Ishikawa (cell line): ENCODE measurements around the gene NDFIP1.

Experiments used
- CEBPB ChIP-seq: IDR thresholded peaks from 2 replicates; pipeline ENCODE4 v1.6.1; 2012
- CREB1 ChIP-seq: IDR thresholded peaks from 2 replicates; pipeline ENCODE4 v1.6.1; 2012; ENCODE audit warnings: low read depth
- EGR1 ChIP-seq: IDR thresholded peaks from 2 replicates; pipeline ENCODE4 v1.6.1; 2012
- EP300 ChIP-seq: IDR thresholded peaks from 2 replicates; pipeline ENCODE4 v1.6.1; 2012; ENCODE audit warnings: borderline replicate concordance
- FOXM1 ChIP-seq: IDR thresholded peaks from 2 replicates; pipeline ENCODE4 v1.6.1; 2012; ENCODE audit warnings: low read depth, borderline replicate concordance
- MAX ChIP-seq: IDR thresholded peaks from 2 replicates; pipeline ENCODE4 v1.6.1; 2012
- NFIC ChIP-seq: IDR thresholded peaks from 2 replicates; pipeline ENCODE4 v1.6.1; 2012
- RAD21 ChIP-seq: IDR thresholded peaks from 2 replicates; pipeline ENCODE4 v1.6.1; 2012; ENCODE audit warnings: low read depth
- REST ChIP-seq: IDR thresholded peaks from 2 replicates; pipeline ENCODE4 v1.6.1; 2012; ENCODE audit warnings: low read depth, mild to moderate bottlenecking
- TAF1 ChIP-seq: IDR thresholded peaks from 2 replicates; pipeline ENCODE4 v1.6.1; 2012; ENCODE audit warnings: low read depth, mild to moderate bottlenecking
- TEAD4 ChIP-seq: IDR thresholded peaks from 2 replicates; pipeline ENCODE4 v1.6.1; 2012
- YY1 ChIP-seq: IDR thresholded peaks from 2 replicates; pipeline ENCODE4 v1.6.1; 2012; ENCODE audit warnings: low read depth

- TF ChIP-seq EP300 (no peak), MAX (no peak), FOXM1 (no peak), NFIC (no peak), YY1 (no peak), RAD21 (no peak), REST (no peak), CEBPB (no peak), TAF1 (no peak), TEAD4 (no peak), CREB1 (no peak), EGR1 (no peak)
Measured at GRCh38 chr5:142150431-142150830, 41.9 kb downstream of the NDFIP1 start.
